Liver (tissue), 2 donors: Measurements from ENCODE around the gene DAPK2.

Source experiments
- CTCF ChIP-seq: fragments of 150-350 bp; IDR thresholded peaks from 2 replicates; pipeline ENCODE4 v1.5.1; 2017; ENCODE audit warnings: improper control_type of control experiment, low read depth, low read length; ENCODE audit not compliant: missing input control
- MAX ChIP-seq: IDR thresholded peaks from 2 replicates; pipeline ENCODE4 v1.6.1; 2016; ENCODE audit warnings: antibody characterized with exemption
- REST ChIP-seq: IDR thresholded peaks from 2 replicates; pipeline ENCODE4 v1.6.1; 2016; ENCODE audit warnings: antibody characterized with exemption, mild to moderate bottlenecking
- YY1 ChIP-seq: IDR thresholded peaks from 2 replicates; pipeline ENCODE4 v1.6.1; 2016; ENCODE audit warnings: antibody characterized with exemption, mild to moderate bottlenecking
- donor health status: healthy.

- TF ChIP-seq REST, result no peak
- TF ChIP-seq CTCF, result no peak
- TF ChIP-seq YY1, result no peak
- TF ChIP-seq MAX, result no peak
These were observed 21.8 kb upstream of the DAPK2 start for GRCh38 chr15:64068133-64068532.
